ENCODE data around the gene FNTB.

FNTB gene

GRCh38 chr14:64960762-64961276, 25.9 kb upstream of the FNTB start:
- peak; percentile 70 for DNase-seq
- Histone ChIP-seq H3K4me3 (ENCODE audit: low read length) (no peak overlapping the region), H4K8ac (ENCODE audit: low read depth, low read length) (no peak overlapping the region), H3K4me2 (ENCODE audit: low read length) (no peak overlapping the region), H3K27me3 (ENCODE audit: insufficient read depth, low read length, poor library complexity) (no peaks in the 10 kb centered on the region), H3K23ac (ENCODE audit: low read length) (no peak overlapping the region), H3K4me1 (ENCODE audit: control insufficient read depth, low read depth, low read length) (peaks cover 11% of the 10 kb centered on the region), H3K79me2 (ENCODE audit: control insufficient read depth, insufficient read depth, low read length) (peaks cover 38% of the 10 kb centered on the region), H2AK5ac (ENCODE audit: low read length) (no peak overlapping the region), H3K79me1 (ENCODE audit: low read length) (peaks cover 22% of the 10 kb centered on the region), H3K9ac (ENCODE audit: low read length) (no peak overlapping the region), H2BK5ac (ENCODE audit: low read length) (no peak overlapping the region), H3K36me3 (ENCODE audit: control insufficient read depth, insufficient read depth, low read length) (peaks cover 5% of the 10 kb centered on the region), H3K56ac (ENCODE audit: low read length) (no peak overlapping the region), H2BK15ac (replicated peaks; ENCODE audit: low read depth) (no peak overlapping the region), H3K18ac (ENCODE audit: low read length) (no peak overlapping the region), H2BK120ac (ENCODE audit: low read depth, low read length) (no peak overlapping the region), H3K4ac (ENCODE audit: low read depth, low read length) (no peak overlapping the region), H3K27ac (ENCODE audit: low read depth, low read length) (no peak overlapping the region), H4K5ac (ENCODE audit: low read length) (no peak overlapping the region)
- WGBS (ENCODE audit: extremely low coverage, insufficient coverage, low lambda C conversion rate): no CpG with 5 or more reads among the region's 5 CpGs

DNA sequence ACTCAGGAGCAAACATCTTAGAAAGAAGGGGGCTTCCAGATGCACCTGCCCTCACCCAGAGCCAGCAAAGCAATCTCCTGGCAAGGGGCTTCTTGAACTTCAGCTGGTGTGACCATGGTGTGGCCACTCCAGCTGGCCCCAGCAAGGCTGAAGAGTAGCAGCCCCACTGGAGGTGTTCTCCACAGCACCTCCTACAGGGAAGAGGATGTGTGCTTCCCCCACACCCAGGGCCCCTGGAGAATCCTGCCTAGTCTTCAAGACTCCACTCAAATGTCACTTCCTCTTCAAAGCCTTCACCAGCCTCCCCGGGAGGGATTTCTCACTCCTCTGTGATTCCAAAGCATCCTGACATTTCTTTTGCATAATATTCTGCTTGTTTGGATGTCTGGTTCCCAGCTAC, 23.1 kb upstream of the FNTB start:
- no CpG with 5 or more reads among the region's 1 CpG for WGBS (ENCODE audit: extremely low coverage, insufficient coverage, low lambda C conversion rate)
- peaks cover 14% of the 10 kb centered on the region for H3K4me1 ChIP-seq (ENCODE audit: control insufficient read depth, low read depth, low read length)
- H4K5ac ChIP-seq (ENCODE audit: low read length): no peak overlapping the region
- H3K36me3 ChIP-seq (ENCODE audit: control insufficient read depth, insufficient read depth, low read length): peaks cover 5% of the 10 kb centered on the region
- no peak overlapping the region for H2BK15ac ChIP-seq (replicated peaks; ENCODE audit: low read depth)
- H3K9ac ChIP-seq (ENCODE audit: low read length): no peak overlapping the region
- no peak overlapping the region for H3K23ac ChIP-seq (ENCODE audit: low read length)
- no peak overlapping the region for H2AK5ac ChIP-seq (ENCODE audit: low read length)
- H2BK5ac ChIP-seq (ENCODE audit: low read length): no peak overlapping the region
- H3K79me2 ChIP-seq (ENCODE audit: control insufficient read depth, insufficient read depth, low read length): peaks cover 58% of the 10 kb centered on the region
- no peaks in the 10 kb centered on the region for H3K27me3 ChIP-seq (ENCODE audit: insufficient read depth, low read length, poor library complexity)
- H3K27ac ChIP-seq (ENCODE audit: low read depth, low read length): no peak overlapping the region
- no peak overlapping the region for H3K18ac ChIP-seq (ENCODE audit: low read length)
- H3K4me3 ChIP-seq (ENCODE audit: low read length): no peak overlapping the region
- H4K8ac ChIP-seq (ENCODE audit: low read depth, low read length): no peak overlapping the region
- DNase-seq: no peak
- no peak overlapping the region for H3K56ac ChIP-seq (ENCODE audit: low read length)
- H3K4me2 ChIP-seq (ENCODE audit: low read length): no peak overlapping the region
- no peak overlapping the region for H2BK120ac ChIP-seq (ENCODE audit: low read depth, low read length)
- peaks cover 31% of the 10 kb centered on the region for H3K79me1 ChIP-seq (ENCODE audit: low read length)
- H3K4ac ChIP-seq (ENCODE audit: low read depth, low read length): no peak overlapping the region

DNA sequence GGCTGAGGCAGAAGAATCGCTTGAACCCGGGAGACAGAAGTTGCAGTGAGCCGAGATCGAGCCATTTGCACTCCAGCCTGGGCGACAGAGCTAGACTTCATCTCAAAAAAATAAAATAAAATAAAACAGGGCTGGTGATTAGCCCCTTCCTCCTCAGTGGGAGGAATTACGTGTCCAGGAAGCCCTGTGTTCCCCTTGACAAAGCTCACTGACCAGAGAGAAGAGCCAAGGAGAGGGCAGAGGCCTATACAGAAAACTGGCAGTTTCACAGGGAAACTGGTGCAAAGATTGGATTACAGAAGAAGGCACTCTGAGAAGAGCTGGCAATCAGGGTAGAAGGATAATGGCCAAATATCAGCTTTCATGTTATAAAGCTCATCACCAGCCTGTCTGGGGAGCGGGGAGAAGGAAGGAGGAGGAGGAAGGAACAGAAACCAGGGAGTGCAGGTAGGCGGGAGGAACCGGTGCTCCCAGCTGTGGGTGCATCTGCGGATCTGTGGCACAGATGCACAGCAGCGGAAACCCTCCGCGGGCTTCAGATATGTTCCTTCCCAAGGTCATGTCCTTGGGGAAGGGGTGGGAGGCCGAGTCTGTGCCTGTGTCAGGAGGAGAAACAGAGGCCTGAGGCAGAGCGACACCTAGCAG, 21.2 kb upstream of the FNTB start:
- H3K79me2 ChIP-seq (ENCODE audit: control insufficient read depth, insufficient read depth, low read length): peaks cover 57% of the 10 kb centered on the region
- peaks cover 5% of the 10 kb centered on the region for H3K36me3 ChIP-seq (ENCODE audit: control insufficient read depth, insufficient read depth, low read length)
- no peak overlapping the region for H3K4me3 ChIP-seq (ENCODE audit: low read length)
- peaks cover 28% of the 10 kb centered on the region for H3K79me1 ChIP-seq (ENCODE audit: low read length)
- H4K8ac ChIP-seq (ENCODE audit: low read depth, low read length): no peak overlapping the region
- WGBS (ENCODE audit: extremely low coverage, insufficient coverage, low lambda C conversion rate): no CpG with 5 or more reads among the region's 15 CpGs
- no peak overlapping the region for H2BK120ac ChIP-seq (ENCODE audit: low read depth, low read length)
- H3K18ac ChIP-seq (ENCODE audit: low read length): no peak overlapping the region
- no peak overlapping the region for H3K4ac ChIP-seq (ENCODE audit: low read depth, low read length)
- no peak overlapping the region for H3K9ac ChIP-seq (ENCODE audit: low read length)
- no peak overlapping the region for H2BK15ac ChIP-seq (replicated peaks; ENCODE audit: low read depth)
- H3K27me3 ChIP-seq (ENCODE audit: insufficient read depth, low read length, poor library complexity): no peaks in the 10 kb centered on the region
- H3K4me2 ChIP-seq (ENCODE audit: low read length): no peak overlapping the region
- DNase-seq: no peak
- H3K23ac ChIP-seq (ENCODE audit: low read length): no peak overlapping the region
- H2BK5ac ChIP-seq (ENCODE audit: low read length): no peak overlapping the region
- no peak overlapping the region for H4K5ac ChIP-seq (ENCODE audit: low read length)
- H3K27ac ChIP-seq (ENCODE audit: low read depth, low read length): no peak overlapping the region
- no peak overlapping the region for H2AK5ac ChIP-seq (ENCODE audit: low read length)
- H3K56ac ChIP-seq (ENCODE audit: low read length): no peak overlapping the region
- peaks cover 26% of the 10 kb centered on the region for H3K4me1 ChIP-seq (ENCODE audit: control insufficient read depth, low read depth, low read length)

DNA sequence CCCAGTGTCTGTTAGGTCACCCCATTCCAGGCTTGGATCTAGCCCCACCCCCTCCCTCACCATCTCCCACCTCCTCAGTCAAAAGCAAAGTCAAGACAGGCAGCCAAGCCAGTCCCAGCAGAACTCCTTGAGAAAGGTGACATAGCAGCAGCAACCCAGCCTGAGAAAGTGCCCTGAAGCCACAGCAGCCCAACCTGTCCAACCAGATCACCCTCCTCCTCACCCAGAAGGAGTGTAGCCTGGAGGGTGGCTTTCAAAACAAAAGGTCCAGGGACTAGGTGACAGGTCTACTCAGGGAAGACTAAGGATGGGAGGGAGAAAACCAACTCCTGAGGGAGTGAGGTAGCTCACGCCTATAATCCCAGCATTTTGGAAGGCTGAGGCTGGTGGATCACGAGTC, 19.7 kb upstream of the FNTB start:
- no peak overlapping the region for H3K4ac ChIP-seq (ENCODE audit: low read depth, low read length)
- no peak overlapping the region for H3K9ac ChIP-seq (ENCODE audit: low read length)
- DNase-seq: peak; percentile 75
- peak overlapping the region; percentile 32 for H3K56ac ChIP-seq (ENCODE audit: low read length)
- H3K4me2 ChIP-seq (ENCODE audit: low read length): no peak overlapping the region
- H3K27ac ChIP-seq (ENCODE audit: low read depth, low read length): peak overlapping the region; percentile 18
- H4K8ac ChIP-seq (ENCODE audit: low read depth, low read length): no peak overlapping the region
- H3K79me2 ChIP-seq (ENCODE audit: control insufficient read depth, insufficient read depth, low read length): peaks cover 62% of the 10 kb centered on the region
- peaks cover 5% of the 10 kb centered on the region for H3K36me3 ChIP-seq (ENCODE audit: control insufficient read depth, insufficient read depth, low read length)
- peaks cover 30% of the 10 kb centered on the region for H3K79me1 ChIP-seq (ENCODE audit: low read length)
- no peak overlapping the region for H3K23ac ChIP-seq (ENCODE audit: low read length)
- no peak overlapping the region for H3K4me3 ChIP-seq (ENCODE audit: low read length)
- H2BK5ac ChIP-seq (ENCODE audit: low read length): no peak overlapping the region
- WGBS (ENCODE audit: extremely low coverage, insufficient coverage, low lambda C conversion rate): no CpG with 5 or more reads among the region's 2 CpGs
- H2BK120ac ChIP-seq (ENCODE audit: low read depth, low read length): no peak overlapping the region
- no peak overlapping the region for H3K18ac ChIP-seq (ENCODE audit: low read length)
- H2AK5ac ChIP-seq (ENCODE audit: low read length): no peak overlapping the region
- peaks cover 24% of the 10 kb centered on the region for H3K4me1 ChIP-seq (ENCODE audit: control insufficient read depth, low read depth, low read length)
- H3K27me3 ChIP-seq (ENCODE audit: insufficient read depth, low read length, poor library complexity): no peaks in the 10 kb centered on the region
- H2BK15ac ChIP-seq (replicated peaks; ENCODE audit: low read depth): no peak overlapping the region
- no peak overlapping the region for H4K5ac ChIP-seq (ENCODE audit: low read length)

GRCh38 chr14:64968167-64968566, 18.5 kb upstream of the FNTB start:
- H3K56ac ChIP-seq (ENCODE audit: low read length): peak overlapping the region; percentile 2
- H3K4me3 ChIP-seq (ENCODE audit: low read length): no peak overlapping the region

GRCh38 chr14:64968651-64969050, 18.0 kb upstream of the FNTB start:
- no peak overlapping the region for H3K18ac ChIP-seq (ENCODE audit: low read length)
- H3K79me1 ChIP-seq (ENCODE audit: low read length): peaks cover 23% of the 10 kb centered on the region
- H3K4me1 ChIP-seq (ENCODE audit: control insufficient read depth, low read depth, low read length): peaks cover 24% of the 10 kb centered on the region
- WGBS (ENCODE audit: extremely low coverage, insufficient coverage, low lambda C conversion rate): no CpG with 5 or more reads among the region's 6 CpGs
- no peak for DNase-seq
- H2BK15ac ChIP-seq (replicated peaks; ENCODE audit: low read depth): no peak overlapping the region
- no peak overlapping the region for H3K4ac ChIP-seq (ENCODE audit: low read depth, low read length)
- no peak overlapping the region for H3K4me3 ChIP-seq (ENCODE audit: low read length)
- H3K56ac ChIP-seq (ENCODE audit: low read length): no peak overlapping the region
- no peak overlapping the region for H2BK5ac ChIP-seq (ENCODE audit: low read length)
- no peaks in the 10 kb centered on the region for H3K36me3 ChIP-seq (ENCODE audit: control insufficient read depth, insufficient read depth, low read length)
- no peak overlapping the region for H2AK5ac ChIP-seq (ENCODE audit: low read length)
- H3K27me3 ChIP-seq (ENCODE audit: insufficient read depth, low read length, poor library complexity): no peaks in the 10 kb centered on the region
- H3K4me2 ChIP-seq (ENCODE audit: low read length): peak overlapping the region; percentile 13
- H2BK120ac ChIP-seq (ENCODE audit: low read depth, low read length): no peak overlapping the region
- H3K9ac ChIP-seq (ENCODE audit: low read length): peak overlapping the region; percentile 44
- H4K8ac ChIP-seq (ENCODE audit: low read depth, low read length): no peak overlapping the region
- H3K27ac ChIP-seq (ENCODE audit: low read depth, low read length): no peak overlapping the region
- H3K23ac ChIP-seq (ENCODE audit: low read length): no peak overlapping the region
- H3K79me2 ChIP-seq (ENCODE audit: control insufficient read depth, insufficient read depth, low read length): peaks cover 50% of the 10 kb centered on the region
- H4K5ac ChIP-seq (ENCODE audit: low read length): no peak overlapping the region

More at GRCh38 chr14:64968167-64968566, 18.5 kb upstream of the FNTB start:
- Histone ChIP-seq H3K4me1 (ENCODE audit: control insufficient read depth, low read depth, low read length) (peaks cover 24% of the 10 kb centered on the region), H3K4me2 (ENCODE audit: low read length) (no peak overlapping the region), H3K79me2 (ENCODE audit: control insufficient read depth, insufficient read depth, low read length) (peaks cover 54% of the 10 kb centered on the region), H3K36me3 (ENCODE audit: control insufficient read depth, insufficient read depth, low read length) (peaks cover 1% of the 10 kb centered on the region), H2BK5ac (ENCODE audit: low read length) (no peak overlapping the region), H4K8ac (ENCODE audit: low read depth, low read length) (no peak overlapping the region), H3K27ac (ENCODE audit: low read depth, low read length) (no peak overlapping the region), H2BK15ac (replicated peaks; ENCODE audit: low read depth) (no peak overlapping the region), H3K27me3 (ENCODE audit: insufficient read depth, low read length, poor library complexity) (no peaks in the 10 kb centered on the region), H4K5ac (ENCODE audit: low read length) (no peak overlapping the region), H3K79me1 (ENCODE audit: low read length) (peaks cover 27% of the 10 kb centered on the region), H2AK5ac (ENCODE audit: low read length) (no peak overlapping the region), H3K9ac (ENCODE audit: low read length) (no peak overlapping the region), H3K18ac (ENCODE audit: low read length) (no peak overlapping the region), H3K23ac (ENCODE audit: low read length) (no peak overlapping the region), H2BK120ac (ENCODE audit: low read depth, low read length) (no peak overlapping the region), H3K4ac (ENCODE audit: low read depth, low read length) (no peak overlapping the region)
- DNase-seq: no peak
- no CpG with 5 or more reads among the region's 7 CpGs for whole genome bisulfite sequencing (ENCODE audit: extremely low coverage, insufficient coverage, low lambda C conversion rate)

Measured in mesendoderm (in vitro differentiated cells).